GM18909 (cell line): ENCODE data around the gene WNT11.
A peak's percentile ranks its signal among the peaks of the same experiment; 100 is the strongest.

Experiments used
- ATAC-seq: cut with Tn5 transposase; IDR thresholded peaks from one replicate; pipeline ENCODE4 v1.9.1; 2021; ENCODE audit warnings: mild to moderate bottlenecking; ENCODE audit not compliant: unreplicated experiment, poor library complexity

The WNT11 gene

DNA sequence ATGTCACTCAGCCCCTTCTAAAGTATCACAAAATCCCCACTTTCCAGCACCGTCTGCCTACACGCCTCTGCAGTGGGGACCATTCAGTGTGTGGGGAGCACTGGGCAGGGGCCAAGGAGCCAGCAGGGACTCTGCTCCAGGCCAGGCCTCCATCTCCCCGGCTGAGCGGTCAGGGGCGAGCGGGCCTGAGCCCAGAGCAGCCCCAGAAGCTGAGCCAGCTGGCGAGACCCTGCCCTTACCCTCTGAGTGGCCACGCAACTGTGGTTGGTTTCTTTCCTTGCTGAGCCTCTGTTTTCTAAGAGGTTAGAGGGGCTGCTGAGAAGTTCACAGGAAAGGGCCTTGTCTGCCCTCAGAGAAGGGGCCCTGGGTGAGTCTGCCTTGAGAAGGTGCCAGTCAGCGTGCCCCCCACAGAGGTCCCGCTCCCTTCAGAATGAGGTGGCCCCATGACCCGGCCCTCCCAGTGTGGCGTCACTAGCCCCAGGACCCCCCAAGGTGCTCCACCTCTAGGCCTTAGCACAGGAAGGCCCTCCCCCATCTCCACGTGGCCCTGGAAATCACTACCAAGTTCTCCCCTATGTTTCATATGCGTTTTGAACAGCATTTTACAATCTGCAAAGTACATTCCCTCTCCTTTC is 46.9 kb downstream of the WNT11 start:
- ATAC-seq, result no peak

DNA sequence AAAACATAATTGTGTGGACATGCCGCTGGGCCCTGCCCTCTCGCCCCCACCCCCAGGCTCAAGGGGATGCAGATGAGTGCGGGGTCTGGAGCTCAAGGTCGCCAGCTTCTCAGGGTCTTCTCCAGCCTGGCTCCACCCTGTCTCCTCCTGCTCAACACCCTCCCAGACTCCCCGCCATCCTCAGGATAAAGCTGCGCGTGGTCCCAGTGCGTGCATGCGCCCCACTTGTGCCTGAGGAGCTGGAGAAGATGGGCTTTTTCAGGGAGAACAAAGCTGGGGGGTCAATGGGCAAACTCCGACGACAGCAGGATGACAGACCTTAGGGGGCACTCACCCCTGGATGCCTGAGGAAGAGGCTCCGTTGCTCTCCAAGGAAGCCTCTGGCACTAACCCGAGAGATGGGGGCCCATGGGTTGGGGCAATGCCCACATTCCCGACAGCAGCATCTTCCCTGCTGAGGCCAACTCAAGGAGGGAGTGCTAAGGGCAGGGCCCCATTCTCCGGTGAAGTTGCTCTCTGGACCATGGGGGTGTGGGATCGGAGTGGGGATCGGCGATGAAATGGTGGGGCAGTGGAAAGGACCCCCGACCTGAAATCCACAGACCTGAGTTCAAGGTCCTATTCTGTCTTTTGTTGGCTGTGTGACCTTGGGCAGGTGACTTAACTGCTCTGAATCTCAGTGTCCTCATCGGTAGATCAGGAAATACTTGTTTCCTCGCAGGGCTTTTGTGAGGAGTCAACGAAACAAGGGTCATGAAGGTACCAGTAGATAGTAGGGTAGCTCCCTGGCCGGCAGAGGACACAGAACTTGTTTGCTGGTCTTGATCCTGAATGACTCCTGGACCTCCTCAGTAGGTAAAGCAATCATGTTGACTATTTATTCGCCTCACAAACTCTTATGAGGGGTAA is 47.7 kb downstream of the WNT11 start:
- no peak for ATAC-seq

DNA sequence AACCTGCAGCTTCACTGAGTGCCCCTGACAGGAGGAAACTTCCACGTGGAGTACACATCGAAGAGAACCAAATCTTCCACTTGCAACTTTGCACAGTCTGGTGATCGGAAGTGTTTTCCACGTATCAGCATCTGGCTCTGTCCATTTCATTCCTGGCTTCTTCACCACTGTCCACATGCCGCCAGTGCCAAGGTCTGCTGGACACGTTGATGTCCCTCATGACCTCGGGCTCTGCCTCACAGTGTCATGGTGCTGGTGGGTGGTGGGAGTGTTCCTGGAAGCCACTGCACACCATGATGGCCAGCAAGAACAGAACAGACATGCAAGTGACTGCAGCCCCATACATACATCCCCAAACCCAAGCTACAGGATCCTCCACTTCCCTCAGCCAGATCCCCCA is 48.4 kb downstream of the WNT11 start:
- ATAC-seq, result no peak

DNA sequence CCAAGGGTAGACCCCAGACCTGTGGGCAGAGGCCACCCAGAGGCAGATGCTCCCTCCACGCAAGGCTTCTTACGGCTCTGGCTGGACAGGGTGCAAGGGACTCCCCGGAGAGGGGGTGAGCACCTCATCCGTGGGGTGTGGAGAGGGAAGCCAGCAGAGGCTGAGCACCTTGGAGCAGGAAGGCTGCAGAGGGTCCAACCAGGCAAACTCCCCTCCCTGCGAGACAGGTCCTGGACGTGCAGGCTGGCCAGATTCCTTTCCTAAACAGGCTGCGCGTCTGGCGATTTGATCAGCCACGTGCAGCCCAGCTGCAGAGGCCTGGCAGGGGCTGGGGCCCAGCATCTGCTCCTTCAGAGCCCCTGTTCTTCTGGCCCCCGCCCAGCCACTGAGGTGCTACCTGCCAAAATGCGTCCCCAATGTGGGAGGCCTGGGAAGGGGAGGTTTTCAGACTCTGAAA is 49.3 kb downstream of the WNT11 start:
- ATAC-seq, result no peak

- no peak for ATAC-seq
These were observed 50.6 kb downstream of the WNT11 start for GRCh38 chr11:76155500-76156227.

DNA sequence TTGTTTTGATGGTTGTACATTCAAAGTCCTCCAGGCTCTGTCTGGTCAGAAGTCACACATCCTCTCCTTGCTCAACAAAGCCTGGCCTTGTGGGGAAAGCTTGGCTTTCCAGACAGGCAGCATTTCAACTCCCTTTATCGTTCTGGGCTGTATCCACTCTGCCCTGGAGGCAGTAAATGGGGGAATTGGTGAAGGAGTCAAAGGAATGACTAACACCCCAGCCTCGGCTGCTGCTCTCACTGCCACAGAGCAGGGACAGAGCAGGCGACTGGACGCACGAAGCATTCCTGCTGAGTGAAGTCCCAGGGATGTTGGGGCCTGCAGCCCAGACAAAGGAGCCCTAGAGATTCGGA is 52.8 kb downstream of the WNT11 start:
- no peak for ATAC-seq

DNA sequence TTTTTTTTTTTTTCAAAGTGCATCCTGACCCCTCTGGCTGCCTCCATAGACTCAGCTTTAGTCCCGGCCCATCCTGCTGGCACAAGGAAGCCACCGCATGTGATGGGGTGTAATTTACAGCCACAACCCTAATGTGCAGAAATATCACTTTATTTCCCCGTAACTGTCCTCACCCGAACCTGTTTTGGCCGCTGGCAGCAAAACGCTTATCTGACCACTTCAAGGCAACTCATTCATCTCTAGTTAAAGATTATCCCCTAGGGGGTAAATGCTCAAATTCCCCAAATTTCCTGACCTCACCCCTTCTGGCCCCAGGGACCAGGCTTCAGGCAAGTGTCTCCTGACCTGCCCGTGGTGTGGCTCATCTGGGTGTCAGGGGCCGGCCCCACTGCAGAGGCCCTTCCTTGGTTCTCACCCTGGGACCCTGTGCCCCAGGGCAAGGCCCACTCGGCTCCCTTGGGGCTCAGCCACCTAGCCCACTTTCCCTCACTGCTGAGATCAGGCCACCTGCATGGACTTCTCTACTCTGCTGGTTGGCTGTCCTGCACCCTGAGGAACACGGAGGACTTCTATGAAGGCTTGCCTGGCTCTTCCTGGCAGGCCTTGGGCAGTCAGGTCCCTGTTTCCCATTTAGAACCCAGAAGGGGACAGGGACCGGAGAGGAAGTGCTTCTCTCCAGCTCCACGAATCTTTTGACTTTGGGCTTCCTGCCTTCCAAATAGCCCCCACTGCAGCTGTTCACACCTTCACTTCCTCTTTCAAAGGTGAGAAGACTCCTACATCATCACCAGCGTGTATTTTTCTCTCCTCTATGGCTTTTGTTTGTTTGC is 53.3 kb downstream of the WNT11 start:
- ATAC-seq, result peak; percentile 60

DNA sequence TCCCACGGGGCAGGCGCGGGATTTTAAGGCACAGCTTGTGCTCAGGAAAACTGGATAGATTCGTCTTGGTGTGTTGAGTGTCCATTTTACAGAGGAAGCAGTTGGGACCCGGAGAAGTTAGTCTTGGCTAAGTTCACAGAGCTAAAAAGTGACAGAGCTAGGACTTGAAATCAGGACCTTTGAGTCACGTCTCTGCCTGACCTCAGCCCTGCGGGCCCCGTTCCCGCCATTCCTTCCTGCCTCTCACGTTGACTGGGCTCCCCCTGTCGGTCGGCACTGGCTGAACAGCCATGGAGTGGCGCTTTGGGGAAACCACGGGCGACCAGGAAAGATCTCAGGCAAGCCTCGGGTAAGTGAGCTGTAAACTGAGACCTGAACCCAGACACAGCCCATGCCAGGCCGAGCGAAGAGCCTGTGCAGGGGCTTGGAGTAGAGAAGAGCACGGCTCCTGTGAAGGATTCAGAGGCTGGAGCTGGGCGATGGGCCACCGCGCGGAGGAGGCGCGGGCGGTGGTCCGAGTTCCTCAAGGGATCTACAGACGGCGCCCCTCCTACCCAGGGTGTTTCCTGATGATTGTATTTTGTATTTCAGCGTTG is 54.1 kb downstream of the WNT11 start:
- ATAC-seq, result peak; percentile 62

DNA sequence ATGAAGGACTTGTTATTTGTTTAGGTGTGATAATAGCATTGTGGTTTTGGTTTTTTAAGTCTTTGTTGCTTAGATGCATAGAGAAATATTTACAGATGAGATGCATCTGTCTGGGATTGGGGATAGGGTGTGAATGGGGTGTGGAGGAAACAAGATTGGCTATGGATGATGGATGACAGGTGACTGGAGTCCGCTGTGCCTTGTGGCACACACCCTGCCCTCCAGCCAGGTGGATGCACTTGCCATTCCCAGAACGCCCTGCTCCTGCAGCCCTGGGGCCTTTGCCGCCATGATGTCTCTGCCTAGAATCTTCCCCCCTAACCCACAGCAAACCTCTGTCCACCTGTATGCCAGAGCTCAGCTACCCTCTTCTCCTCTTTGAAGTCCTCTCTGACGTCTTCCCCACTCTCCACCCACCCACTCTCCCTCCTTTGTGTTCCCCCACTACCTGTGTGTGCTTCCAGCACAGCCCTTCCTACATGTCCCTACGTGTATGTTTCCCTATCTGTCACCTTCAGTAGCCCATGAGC is 54.7 kb downstream of the WNT11 start:
- no peak for ATAC-seq

DNA sequence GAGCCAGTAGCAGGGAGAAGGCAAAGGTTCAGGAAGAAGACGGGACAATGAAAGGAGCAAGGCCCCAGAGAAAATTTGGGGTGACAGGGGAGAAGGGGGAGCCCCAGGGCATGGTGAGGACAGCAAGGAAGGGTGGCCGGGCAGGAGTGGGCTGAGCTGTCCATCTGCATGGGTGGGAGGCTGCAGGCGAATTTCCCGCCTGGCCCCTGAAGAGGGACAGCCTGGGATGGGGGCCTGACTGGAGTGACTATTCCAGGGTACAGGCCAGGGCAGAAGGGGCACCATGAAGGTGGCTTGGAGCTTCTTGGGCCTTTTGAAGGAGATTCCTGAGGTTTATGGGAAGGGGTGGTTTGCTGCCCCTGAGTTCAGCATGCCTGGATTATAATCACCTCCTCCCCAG is 56.2 kb downstream of the WNT11 start:
- ATAC-seq, result no peak

DNA sequence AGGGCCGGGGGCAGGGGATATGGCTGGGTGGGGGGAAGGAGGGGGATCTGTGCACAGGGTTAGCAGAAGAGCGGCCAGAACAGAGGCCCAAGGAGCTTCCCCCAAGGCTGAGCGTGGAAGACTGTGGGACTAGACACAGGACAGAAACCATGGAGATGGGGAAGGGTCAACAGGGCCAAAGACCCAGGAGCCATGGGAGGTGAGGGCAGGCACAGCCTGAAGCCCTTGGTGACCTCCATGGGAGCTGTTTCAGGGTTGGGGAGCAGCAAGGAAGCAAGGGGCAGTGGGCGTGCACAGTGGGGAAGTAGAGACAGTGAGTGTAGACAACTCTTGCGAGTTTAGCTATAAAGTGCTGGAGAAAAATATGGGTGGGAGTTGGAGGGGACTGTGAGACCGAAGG is 56.6 kb downstream of the WNT11 start:
- ATAC-seq, result no peak

DNA sequence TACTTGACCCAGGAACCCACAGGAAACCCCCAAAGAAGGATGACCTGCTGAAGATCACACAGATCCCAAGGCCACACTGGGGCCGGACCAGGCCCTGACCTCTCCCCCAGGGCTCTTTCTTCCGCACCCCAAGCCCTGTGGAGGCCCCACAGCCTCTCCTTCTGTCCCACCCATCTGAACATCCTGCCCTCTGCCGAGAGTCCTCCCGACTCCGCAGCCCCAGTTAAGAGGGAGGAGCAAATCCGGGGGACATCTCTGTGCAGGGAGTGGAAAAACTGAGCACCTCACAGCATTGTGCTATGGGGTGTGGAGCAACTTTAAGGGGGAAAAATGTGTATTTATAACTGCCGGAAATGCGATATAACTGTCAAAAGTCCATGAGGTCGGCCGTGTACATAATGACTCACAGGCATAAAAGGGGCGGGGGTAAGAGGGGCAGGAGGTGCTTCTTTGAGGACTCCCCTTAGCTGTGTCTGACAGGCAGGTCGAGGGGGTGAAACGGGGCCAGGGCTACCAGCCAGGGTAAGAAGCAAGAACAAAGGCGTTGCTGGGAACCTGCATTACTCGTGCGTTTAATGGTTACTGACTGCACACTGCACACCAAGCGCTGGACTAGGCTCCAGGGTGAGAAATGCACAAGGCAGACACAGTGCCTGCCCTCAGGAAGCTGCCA is 57.2 kb downstream of the WNT11 start:
- no peak for ATAC-seq

- no peak for ATAC-seq
These were observed 58.1 kb downstream of the WNT11 start for GRCh38 chr11:76148231-76148630.

- ATAC-seq, result no peak
These were observed 59.1 kb downstream of the WNT11 start for GRCh38 chr11:76147106-76147740.

DNA sequence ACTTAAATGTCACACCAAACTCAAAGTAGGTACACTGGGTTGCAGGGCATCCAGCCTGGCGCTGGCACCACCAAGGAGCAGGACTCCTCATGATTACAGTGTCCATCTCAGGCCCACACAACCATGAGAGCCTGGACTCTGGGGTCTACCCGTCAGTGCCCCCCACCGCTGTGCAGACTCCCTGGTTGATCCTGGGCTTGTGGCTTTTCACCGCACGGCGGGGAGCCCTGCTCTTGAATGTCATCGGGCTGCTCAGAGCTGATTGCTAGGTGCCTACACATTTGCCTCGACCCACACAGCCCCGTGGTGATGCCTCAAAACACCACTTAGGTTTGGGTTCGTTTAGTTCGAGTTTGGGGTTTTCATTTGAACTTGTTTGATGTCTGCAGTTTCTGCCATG is 63.0 kb downstream of the WNT11 start:
- ATAC-seq, result no peak

GRCh38 chr11:76141901-76142588 is 64.3 kb downstream of the WNT11 start:
- ATAC-seq, result no peak

- ATAC-seq, result no peak
These were observed 65.3 kb downstream of the WNT11 start for GRCh38 chr11:76140912-76141574.

DNA sequence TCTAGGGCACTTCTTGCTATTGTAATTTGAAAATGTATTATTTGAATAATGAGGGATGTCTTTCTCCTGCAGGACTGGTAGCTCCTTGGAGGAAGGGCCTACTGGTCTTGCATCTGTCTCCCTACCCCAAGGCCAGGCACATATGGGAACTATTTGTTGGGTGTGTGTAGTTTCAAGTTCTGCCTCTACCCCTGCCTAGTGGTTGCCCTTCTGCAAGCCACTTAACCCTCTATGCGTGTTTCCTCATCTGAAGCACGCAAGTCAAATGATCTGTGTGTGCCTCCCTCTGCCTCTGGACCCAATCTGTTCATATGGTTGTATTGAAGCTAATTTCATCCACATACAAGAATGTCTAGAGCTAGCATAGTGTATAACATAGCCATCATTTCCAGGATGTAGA is 67.0 kb downstream of the WNT11 start:
- no peak for ATAC-seq
